Measurements from ENCODE around the gene SPATC1L. TPM values are rescaled to one million over a fixed set of nuclear protein-coding genes. Genes with fewer than 3 reads are reported as not detected.

SPATC1L gene
- total and polyA plus RNA-seq, 2 donors (not counting 3 experiments of a cell fraction or from before 2014, with no cell fraction given), result 11.5 to 15.3 TPM

DNA sequence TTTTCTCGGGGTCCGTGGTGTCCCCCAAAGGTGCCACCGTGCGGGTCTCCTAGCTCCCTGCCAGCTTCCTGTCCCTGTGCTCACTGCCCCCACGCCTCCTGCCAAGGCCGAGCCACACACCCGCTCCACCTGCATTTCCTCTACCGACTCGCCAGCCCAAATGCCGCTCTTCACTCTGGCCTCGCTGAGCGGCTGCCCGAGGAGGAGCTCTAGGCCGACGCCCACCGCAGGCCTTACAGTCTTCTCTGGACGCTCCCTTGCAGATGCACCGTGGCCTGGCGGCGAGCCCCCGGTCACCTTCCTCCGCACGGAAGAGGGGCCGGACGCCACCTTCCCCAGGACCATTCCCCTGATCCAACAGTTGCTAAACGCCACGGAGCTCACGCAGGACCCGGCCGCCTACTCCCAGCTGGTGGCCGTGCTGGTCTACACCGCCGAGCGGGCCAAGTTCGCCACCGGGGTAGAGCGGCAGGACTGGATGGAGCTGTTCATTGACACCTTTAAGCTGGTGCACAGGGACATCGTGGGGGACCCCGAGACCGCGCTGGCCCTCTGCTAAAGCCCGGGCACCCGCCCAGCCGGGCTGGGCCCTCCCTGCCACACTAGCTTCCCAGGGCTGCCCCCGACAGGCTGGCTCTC lies 55.2 kb downstream of the SPATC1L start:
- Histone ChIP-seq H3K36me3 (ENCODE audit: control insufficient read depth in 2 of 2, extremely low read depth in 1 of 2, insufficient read depth in 2 of 2, low read length in 2 of 2) (no peaks in the 10 kb centered on the region), H3K27ac (ENCODE audit: insufficient read depth, low read depth, low read length) (no peak overlapping the region), H3K4me3 (replicated peaks in 1 of 3; ENCODE audit: insufficient read depth in 1 of 3, low read depth in 1 of 3, low read length in 3 of 3) (no peak overlapping the region), H3K9me1 (replicated peaks; ENCODE audit: control insufficient read depth, extremely low read depth, insufficient read depth, low read length) (no peaks in the 10 kb centered on the region), H3K9ac (replicated peaks; ENCODE audit: extremely low read depth, insufficient read depth, low read length) (no peak overlapping the region), H3K4me1 (ENCODE audit: control insufficient read depth, extremely low read depth, insufficient read depth, low read length) (no peaks in the 10 kb centered on the region), H2AFZ (ENCODE audit: low read depth, low read length) (no peak overlapping the region), H3K9me3 (replicated peaks; ENCODE audit: control insufficient read depth, insufficient read depth, low read length) (no peaks in the 10 kb centered on the region), H3K79me2 (ENCODE audit: control insufficient read depth, insufficient read depth, low read length) (no peaks in the 10 kb centered on the region), H4K20me1 (replicated peaks; ENCODE audit: control insufficient read depth, extremely low read depth, insufficient read depth, low read length) (no peaks in the 10 kb centered on the region), H3K27me3 (ENCODE audit: control insufficient read depth in 2 of 2, insufficient read depth in 2 of 2, low read length in 2 of 2) (no peaks in the 10 kb centered on the region), H3K4me2 (ENCODE audit: insufficient read depth, low read length) (no peak overlapping the region)
- ChIA-PET POLR2A (no interaction called here), CTCF (interaction anchor here (0.5 to 1.5 kb wide), 3 partner anchors 10 to 388 kb away, joined by 3 to 4 read pairs (median 3); no protein-coding TSS in a partner anchor)
- dilution Hi-C loops (cut with MboI; ENCODE audit: extremely low pct_ligation_motif_present, low sequenced_read_pairs), result no loop called here
- DNase-seq (ENCODE audit: low read depth, low spot score), result no peak
- intact Hi-C loops (cut with micrococcal nuclease), result no loop called here
- TF ChIP-seq FOS (IDR thresholded peaks at IDR 0.05; ENCODE audit: borderline replicate concordance, insufficient read depth, low read length) (no peak), MYC (IDR thresholded peaks at IDR 0.05; ENCODE audit: low read depth, low read length) (no peak), POLR2A (IDR thresholded peaks at IDR 0.05; ENCODE audit: low read depth, low read length) (no peak), GATA2 (IDR thresholded peaks at IDR 0.05; ENCODE audit: insufficient read depth, insufficient read length, low read depth, low read length) (no peak), JUN (IDR thresholded peaks at IDR 0.05; ENCODE audit: borderline replicate concordance, insufficient read depth, insufficient read length, low read depth) (no peak), EZH2 (IDR thresholded peaks at IDR 0.05; ENCODE audit: borderline replicate concordance, low read depth, low read length, severe bottlenecking) (no peak), POLR2AphosphoS5 (IDR thresholded peaks at IDR 0.05; ENCODE audit: insufficient read depth, low read depth, low read length) (no peak)
- TF ChIP-seq, protein P1, sequence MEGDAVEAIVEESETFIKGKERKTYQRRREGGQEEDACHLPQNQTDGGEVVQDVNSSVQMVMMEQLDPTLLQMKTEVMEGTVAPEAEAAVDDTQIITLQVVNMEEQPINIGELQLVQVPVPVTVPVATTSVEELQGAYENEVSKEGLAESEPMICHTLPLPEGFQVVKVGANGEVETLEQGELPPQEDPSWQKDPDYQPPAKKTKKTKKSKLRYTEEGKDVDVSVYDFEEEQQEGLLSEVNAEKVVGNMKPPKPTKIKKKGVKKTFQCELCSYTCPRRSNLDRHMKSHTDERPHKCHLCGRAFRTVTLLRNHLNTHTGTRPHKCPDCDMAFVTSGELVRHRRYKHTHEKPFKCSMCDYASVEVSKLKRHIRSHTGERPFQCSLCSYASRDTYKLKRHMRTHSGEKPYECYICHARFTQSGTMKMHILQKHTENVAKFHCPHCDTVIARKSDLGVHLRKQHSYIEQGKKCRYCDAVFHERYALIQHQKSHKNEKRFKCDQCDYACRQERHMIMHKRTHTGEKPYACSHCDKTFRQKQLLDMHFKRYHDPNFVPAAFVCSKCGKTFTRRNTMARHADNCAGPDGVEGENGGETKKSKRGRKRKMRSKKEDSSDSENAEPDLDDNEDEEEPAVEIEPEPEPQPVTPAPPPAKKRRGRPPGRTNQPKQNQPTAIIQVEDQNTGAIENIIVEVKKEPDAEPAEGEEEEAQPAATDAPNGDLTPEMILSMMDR (IDR thresholded peaks at IDR 0.05; ENCODE audit: extremely low read depth in 1 of 2, insufficient read depth in 1 of 2, low read depth in 1 of 2, low read length in 2 of 2), result no peak
- TF ChIP-seq, protein P2, sequence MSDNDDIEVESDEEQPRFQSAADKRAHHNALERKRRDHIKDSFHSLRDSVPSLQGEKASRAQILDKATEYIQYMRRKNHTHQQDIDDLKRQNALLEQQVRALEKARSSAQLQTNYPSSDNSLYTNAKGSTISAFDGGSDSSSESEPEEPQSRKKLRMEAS (IDR thresholded peaks at IDR 0.05; ENCODE audit: insufficient read depth, insufficient read length), result no peak
- FAIRE-seq, result no peak
- BruUV-seq (replicated peaks), result no TSS peak
